Stimulated activated CD8-positive, alpha-beta memory T cell treated with anti-CD3 and anti-CD28 coated beads, Interleukin-12 subunit alpha, Interleukin-12 subunit beta, amount 100 ng/mL, for 24 hours (primary cell): Measurements from ENCODE around the gene PLTP.

Experiments used
- DNase-seq: peaks from one replicate; pipeline ENCODE4 v3.0.0-alpha.2; 2020; ENCODE audit errors: extremely low read depth

PLTP gene

GRCh38 chr20:45898285-45898684 is 13.7 kb downstream of the PLTP start:
- no peak for DNase-seq

GRCh38 chr20:45897692-45898091 is 14.3 kb downstream of the PLTP start:
- no peak for DNase-seq

- DNase-seq, result no peak
Measured at GRCh38 chr20:45897289-45897688, 14.7 kb downstream of the PLTP start.

DNA sequence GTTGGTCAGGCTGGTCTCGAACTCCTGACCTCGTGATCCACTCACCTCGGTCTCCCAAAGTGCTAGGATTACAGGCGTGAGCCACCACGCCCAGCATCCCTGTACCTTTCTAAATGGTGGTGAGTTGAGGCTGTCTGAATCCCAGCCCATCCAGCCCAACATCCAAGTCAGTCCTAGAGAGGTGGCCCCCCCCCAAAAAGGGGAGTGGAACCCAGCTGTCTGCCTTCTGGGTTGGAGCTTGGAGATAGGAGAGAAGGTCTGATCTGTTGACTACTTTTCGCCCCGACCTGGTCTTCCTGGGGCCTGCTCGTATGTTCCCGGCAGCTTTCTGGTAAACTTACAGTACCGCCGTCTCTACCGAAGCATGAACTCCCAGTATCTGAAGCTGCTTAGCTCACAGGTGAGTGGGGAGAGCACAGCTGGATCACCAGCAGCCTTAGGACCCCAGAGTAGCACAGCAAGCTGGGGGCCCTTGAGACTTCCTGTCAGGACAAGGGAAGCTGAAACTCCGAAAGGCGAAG is 15.3 kb downstream of the PLTP start:
- no peak for DNase-seq

- DNase-seq, result no peak
Measured at GRCh38 chr20:45894797-45895196, 17.2 kb downstream of the PLTP start.

- DNase-seq, result no peak
Measured at GRCh38 chr20:45893831-45894230, 18.1 kb downstream of the PLTP start.

DNA sequence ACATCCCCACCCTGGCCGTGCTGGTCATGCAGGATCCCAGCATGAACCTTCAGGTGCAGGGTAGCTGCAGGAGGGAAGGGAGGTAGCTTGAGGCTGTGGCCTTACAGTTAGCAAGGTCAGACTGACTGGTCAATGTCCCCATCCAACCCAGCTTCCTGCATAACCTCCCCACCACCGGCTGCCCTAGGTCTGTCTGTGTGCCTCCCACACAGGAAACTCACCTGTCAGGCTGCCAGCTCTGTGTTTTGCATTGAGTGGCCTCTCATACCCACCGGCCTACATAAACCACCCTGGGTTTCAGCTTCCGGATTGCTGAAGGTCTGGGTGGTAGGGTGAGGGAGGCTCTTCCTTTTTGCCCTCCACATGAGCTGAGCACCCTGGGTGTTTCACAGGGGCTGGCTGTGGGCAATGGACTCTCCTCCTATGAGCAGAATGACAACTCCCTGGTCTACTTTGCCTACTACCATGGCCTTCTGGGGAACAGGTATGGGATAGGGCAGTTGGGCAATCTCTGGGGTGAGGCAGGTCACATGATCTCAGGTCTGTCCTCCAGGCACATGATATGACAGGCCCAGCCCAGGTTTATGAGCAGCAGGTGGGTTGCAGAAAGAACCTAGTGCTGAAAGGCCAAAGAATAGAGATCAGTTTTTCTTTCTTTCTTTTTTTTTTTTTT is 19.0 kb downstream of the PLTP start:
- no peak for DNase-seq

DNA sequence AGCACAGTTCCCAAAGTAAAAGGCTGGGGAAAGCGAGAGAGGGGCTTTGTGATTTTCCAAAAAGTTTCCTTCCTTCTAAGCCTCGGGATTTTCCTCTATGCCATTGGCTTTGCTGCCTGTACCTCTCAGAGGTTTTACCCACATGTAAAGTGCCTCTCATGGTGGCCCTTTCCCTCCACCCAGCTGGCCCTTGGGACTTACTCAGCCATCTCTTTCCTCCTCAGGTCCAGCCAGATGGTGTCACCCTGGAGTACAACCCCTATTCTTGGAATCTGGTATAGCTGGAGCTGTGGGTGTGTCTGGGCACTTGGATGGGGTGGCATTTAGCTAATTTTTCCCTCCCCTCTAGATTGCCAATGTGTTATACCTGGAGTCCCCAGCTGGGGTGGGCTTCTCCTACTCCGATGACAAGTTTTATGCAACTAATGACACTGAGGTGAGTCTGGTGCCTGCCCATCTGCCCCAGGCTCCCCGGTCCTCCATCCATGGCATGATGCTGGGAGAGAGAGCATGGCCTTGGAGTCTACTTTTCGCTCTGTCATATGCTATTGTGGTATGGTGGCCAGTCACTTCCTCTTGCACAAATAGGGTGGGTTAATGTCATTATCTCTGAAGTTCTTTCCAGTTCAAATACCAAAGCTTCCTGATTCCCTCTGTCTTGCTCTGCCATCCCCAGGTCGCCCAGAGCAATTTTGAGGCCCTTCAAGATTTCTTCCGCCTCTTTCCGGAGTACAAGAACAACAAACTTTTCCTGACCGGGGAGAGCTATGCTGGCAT is 19.7 kb downstream of the PLTP start:
- no peak for DNase-seq

DNA sequence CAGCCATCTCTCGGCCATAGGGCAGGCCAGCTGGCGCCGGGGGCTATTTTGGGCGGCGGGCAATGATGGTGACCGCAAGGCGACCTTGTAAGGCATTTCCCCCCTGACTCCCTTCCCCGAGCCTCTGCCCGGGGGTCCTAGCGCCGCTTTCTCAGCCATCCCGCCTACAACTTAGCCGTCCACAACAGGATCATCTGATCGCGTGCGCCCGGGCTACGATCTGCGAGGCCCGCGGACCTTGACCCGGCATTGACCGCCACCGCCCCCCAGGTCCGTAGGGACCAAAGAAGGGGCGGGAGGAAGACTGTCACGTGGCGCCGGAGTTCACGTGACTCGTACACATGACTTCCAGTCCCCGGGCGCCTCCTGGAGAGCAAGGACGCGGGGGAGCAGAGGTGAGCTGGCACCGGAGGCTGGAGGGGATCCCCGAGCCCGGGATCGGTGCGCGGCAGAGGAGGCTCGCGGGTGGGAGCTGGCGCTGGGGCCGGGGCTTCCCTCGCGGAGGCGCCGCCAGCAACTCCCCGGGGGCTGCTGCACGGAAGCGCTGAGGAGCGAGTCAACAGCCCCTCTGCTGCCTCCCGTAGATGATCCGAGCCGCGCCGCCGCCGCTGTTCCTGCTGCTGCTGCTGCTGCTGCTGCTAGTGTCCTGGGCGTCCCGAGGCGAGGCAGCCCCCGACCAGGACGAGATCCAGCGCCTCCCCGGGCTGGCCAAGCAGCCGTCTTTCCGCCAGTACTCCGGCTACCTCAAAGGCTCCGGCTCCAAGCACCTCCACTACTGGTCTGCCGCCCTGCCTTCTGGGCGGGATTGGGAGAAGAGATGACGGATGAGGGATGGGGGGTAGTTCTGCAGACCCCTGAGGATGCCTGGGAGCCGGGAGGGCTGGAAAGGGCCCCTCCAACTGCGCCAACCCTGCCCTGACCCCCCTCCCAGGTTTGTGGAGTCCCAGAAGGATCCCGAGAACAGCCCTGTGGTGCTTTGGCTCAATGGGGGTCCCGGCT is 20.7 kb downstream of the PLTP start, which contains the start of the genes CTSA and NEURL2:
CTSA (plus strand) TSS at position 351 of the 999 bp plus-strand sequence; CDS start at position 585, 234 bp downstream.
NEURL2 (minus strand) TSS at position 224 of the 999 bp plus-strand sequence; CDS start at position 7, 217 bp downstream.
- DNase-seq, result peak; percentile 72

- no peak for DNase-seq
Measured at GRCh38 chr20:45890077-45890984, 21.6 kb downstream of the PLTP start.

DNA sequence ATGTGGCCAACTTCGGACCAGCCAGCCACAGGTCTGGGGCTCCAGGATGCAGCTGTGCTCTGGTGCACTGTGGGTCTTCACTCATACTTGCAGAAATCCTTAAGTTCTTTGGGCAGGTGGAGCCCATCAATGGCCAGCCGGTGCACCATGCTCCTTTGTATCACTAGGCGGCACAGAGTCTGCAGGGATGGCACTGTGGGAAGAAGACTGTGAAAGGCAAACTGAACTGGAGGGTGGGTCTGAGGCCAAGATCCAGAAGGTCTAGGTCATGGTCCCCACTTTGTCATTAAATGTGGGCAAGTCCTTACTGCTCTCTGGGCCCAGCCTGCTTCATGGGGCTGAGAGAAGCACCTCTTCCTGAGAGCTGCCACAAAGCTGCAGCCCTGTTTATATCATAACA is 23.3 kb downstream of the PLTP start:
- no peak for DNase-seq

DNA sequence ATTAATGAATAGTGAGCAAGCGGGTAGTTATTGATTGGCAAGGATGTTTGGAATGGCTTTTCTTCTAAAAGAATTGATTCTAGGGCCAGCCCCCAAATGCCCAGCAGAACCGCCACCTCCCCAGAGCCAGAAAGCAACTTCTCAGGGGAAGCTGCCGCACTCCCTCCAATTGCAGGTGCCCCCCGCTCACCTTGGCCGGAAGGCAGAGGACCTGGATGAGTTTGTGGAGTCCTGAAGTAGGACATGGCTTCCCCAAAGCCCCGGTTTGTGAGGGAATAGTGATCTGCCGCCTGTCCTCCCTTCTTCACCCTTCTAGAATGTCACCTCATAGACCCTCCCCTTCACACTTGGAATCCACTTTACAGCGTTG is 24.6 kb downstream of the PLTP start, which contains the start of gene SPATA25:
SPATA25 (minus strand) TSS at position 277 of the 370 bp plus-strand sequence; CDS start at position 245, 32 bp downstream.
- no peak for DNase-seq

DNA sequence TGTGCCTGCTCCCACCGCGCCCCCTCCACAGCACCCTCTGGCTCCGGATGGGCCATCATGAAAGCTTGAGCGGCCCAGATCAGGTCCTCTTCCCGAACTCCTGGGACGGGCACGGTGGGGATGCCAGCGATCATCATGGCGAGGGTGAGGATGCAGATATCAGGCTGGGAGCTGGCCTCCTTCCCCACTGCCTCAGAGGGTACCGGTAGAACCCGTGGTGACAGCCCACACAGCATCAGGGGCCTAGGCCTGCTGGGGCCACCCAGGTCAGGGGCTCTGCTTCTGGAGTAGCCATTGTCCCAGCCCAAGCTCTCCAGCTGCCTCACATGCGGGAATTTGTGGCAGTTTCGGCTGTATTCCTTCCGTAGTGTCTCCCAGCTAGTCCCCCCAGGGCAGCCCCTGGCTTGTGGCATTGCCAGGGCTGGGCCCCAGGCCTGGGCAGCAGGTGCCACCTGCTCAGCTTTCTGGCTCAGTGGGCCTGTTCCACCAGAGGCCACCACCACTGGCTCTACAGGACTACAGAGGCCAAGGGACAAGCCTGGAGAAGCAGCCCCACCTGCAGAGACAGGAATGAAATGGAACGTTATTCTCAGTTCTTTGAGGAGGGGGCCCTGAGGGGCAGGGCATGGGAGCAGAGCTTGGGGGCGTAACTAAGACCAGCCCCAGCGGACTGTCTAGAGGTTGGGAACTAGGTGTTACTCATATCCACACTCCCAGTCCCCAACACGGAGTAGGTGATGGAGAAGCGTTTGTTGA is 25.2 kb downstream of the PLTP start:
- DNase-seq, result no peak

GRCh38 chr20:45883100-45883469 is 28.9 kb downstream of the PLTP start:
- DNase-seq, result no peak

- DNase-seq, result no peak
Measured at GRCh38 chr20:45882469-45883099, 29.4 kb downstream of the PLTP start.

- DNase-seq, result peak; percentile 89
Measured at GRCh38 chr20:45880988-45881788, 30.8 kb downstream of the PLTP start, which contains the start of gene ZSWIM1. Gene ZSWIM1 (plus strand): TSS chr20:45881227. CDS start chr20:45882593, 1,366 bp downstream.

DNA sequence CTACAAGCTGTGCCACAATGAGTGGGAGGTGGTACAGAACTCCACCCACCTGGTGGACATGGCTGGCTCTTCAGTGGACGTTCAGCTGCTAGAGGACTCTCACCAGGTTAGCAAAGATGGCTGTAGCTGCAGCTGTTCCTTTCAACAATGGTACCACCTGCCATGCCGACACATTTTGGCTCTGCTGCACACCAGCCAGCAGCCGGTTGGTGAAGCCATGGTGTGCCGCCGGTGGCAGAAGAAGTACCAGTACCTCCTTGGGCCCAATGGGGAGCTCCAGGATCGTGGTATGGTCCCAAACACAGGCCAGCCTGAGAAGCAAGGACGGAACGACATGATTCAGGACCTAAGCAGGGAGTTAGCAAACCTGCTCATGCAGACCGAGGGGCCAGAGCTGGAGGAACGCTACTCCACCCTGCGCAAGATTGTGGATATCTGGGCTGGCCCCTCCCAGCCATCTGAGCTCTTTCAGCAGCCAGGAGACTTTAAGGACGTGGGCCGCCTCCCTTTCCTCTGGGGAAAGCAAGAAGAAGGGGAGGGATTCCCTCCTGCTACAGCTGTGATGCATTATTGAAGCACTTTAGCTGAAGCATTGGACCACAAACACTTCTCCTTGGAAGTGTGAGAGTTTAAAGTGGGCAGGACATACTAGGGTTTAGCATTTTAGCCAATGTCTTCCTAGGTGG is 33.7 kb downstream of the PLTP start:
- DNase-seq, result no peak

GRCh38 chr20:45874576-45874975 is 37.4 kb downstream of the PLTP start:
- no peak for DNase-seq
